K562 (cell line): ENCODE measurements around the gene JUP. TPM values are rescaled to one million over a fixed set of nuclear protein-coding genes. Genes with fewer than 3 reads are reported as not detected.
A peak's percentile ranks its signal among the peaks of the same experiment; 100 is the strongest.

ENCODE experiments used
- CBFA2T2 ChIP-seq: fragments of 450-650 bp; conservative IDR thresholded peaks from 2 replicates; pipeline ENCODE4 v1.6.1; 2017; ENCODE audit warnings: mild to moderate bottlenecking
- COPS2 ChIP-seq: fragments of 450-650 bp; conservative IDR thresholded peaks from 2 replicates; pipeline ENCODE4 v1.6.1; 2016; ENCODE audit warnings: mild to moderate bottlenecking, moderate library complexity
- FOSL1 ChIP-seq: fragments of 200-800 bp; sonication (Bioruptor generic); conservative IDR thresholded peaks from 2 replicates; pipeline ENCODE4 v1.6.1; 2016; ENCODE audit warnings: missing genetic modification characterization, missing compliant biosample characterization
- KLF13 ChIP-seq: fragments of 450-650 bp; IDR thresholded peaks from 2 replicates; pipeline ENCODE4 v1.6.1; 2016; ENCODE audit warnings: missing genetic modification characterization, low read depth, mild to moderate bottlenecking, missing compliant biosample characterization, moderate library complexity, borderline replicate concordance
- POU5F1 ChIP-seq: fragments of 150-350 bp; IDR thresholded peaks from 2 replicates; pipeline ENCODE4 v1.6.1; 2014; ENCODE audit warnings: borderline replicate concordance, low read length, low read depth, mild to moderate bottlenecking; ENCODE audit not compliant: partially characterized antibody
- TCF3 ChIP-seq: sonication (generic); formaldehyde crosslinking; IDR thresholded peaks from 2 replicates; pipeline ENCODE4 v1.4.0; 2020; ENCODE audit warnings: mild to moderate bottlenecking, missing genetic modification reagents
- TEAD2 ChIP-seq: fragments of 450-650 bp; IDR thresholded peaks from 2 replicates; pipeline ENCODE4 v1.6.1; 2016; ENCODE audit warnings: missing genetic modification characterization, control low read depth, missing compliant biosample characterization
- polyA plus RNA-seq, 8 experiments: library from polyadenylated mRNA; depleted of rRNA in 4 of 8; stranded (reverse) in 5 of 8; unstranded in 3 of 8; fragments of >200 nt; fragmentation: Nextera tagmentation in 2 of 8; fragmentation: Illumina TruSeq in 1 of 8; extraction: Ambion mirVana in 2 of 8; extraction: Trizol in 1 of 8; gene quantifications; 2 replicates each; pipeline versions ENCODE4 v1.2.1 to v1.2.3, GENCODE V29; 2011 to 2014; ENCODE audit warnings: inconsistent platforms in 1 of 8, missing spikeins in 1 of 8
- total RNA-seq, 7 experiments: library from RNA; depleted of rRNA in 6 of 7; stranded (reverse); fragments of >200 nt in 6 of 7; fragmentation: Illumina TruSeq in 2 of 7; extraction: Trizol in 2 of 7; gene quantifications; 2 replicates each; pipeline versions ENCODE4 v1.2.1 to v1.2.3, GENCODE V29; 2011 to 2021; ENCODE audit warnings: low replicate concordance in 1 of 7
- TF ChIP-seq, protein P1 (sequence below): fragments of 450-650 bp; IDR thresholded peaks from 2 replicates; pipeline ENCODE4 v1.6.1; 2016; ENCODE audit warnings: low read depth
- TF ChIP-seq, protein P2 (sequence below): fragments of 450-650 bp; IDR thresholded peaks from 2 replicates; pipeline ENCODE4 v1.6.1; 2018; ENCODE audit warnings: mild to moderate bottlenecking, low read depth; ENCODE audit not compliant: partially characterized antibody
- TF ChIP-seq, protein P3 (sequence below): sonication (generic); formaldehyde crosslinking; IDR thresholded peaks from 2 replicates; pipeline ENCODE4 v1.5.0; 2020; ENCODE audit warnings: missing genetic modification reagents
- TF ChIP-seq, protein P4 (sequence below): fragments of 450-650 bp; IDR thresholded peaks from 2 replicates; pipeline ENCODE4 v1.6.1; 2014; ENCODE audit warnings: low read depth, mild to moderate bottlenecking, moderate library complexity, borderline replicate concordance
- TF ChIP-seq, protein P5 (sequence below): fragments of 200-800 bp; sonication (Bioruptor generic); IDR thresholded peaks from 2 replicates; pipeline ENCODE4 v1.6.1; 2017; ENCODE audit warnings: missing genetic modification characterization, missing compliant biosample characterization

Gene JUP
- total and polyA plus RNA-seq, 9 of the 15 experiments (the other 6 are each of a cell fraction or from before 2014, with no cell fraction given), result 6.4 to 177 (median 31.2) TPM

DNA sequence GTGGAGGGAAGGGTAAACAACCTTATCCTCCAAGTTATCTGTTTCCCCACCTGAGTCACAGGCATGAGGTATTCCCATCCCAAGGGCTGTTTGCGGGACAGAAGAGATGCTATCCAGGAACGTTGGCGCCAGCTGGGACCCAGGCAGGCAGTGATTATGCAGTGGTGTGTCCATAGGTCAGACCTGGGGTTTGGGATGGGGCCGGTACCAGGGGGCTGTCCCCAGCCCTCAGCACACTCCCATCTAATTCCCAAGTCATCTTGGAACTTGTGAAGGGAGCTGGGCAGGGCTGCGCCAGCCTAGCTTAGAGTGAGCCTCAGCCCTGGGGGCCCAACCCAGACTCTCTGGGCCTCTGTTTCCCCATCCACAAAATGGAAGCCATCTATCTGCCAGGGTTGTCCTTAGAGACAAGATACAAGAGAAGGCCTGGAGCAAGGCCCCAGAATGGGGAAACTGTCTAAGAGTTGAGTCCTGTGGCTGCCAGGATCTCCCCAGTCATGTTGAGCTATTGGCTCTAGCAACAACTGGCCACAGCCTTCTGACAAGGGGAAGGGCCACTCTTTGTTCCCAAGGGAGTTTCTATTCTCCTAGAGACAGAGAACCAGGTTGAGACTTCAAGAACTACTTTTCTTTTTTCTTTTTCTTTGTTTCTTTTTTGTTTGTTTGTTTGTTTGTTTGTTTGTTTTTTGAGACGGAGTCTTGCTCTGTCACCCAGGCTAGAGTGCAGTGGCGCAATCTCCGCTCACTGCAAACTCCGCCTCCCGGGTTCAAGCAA, 9.8 kb upstream of the JUP start (continued):
- TF ChIP-seq, protein P1, sequence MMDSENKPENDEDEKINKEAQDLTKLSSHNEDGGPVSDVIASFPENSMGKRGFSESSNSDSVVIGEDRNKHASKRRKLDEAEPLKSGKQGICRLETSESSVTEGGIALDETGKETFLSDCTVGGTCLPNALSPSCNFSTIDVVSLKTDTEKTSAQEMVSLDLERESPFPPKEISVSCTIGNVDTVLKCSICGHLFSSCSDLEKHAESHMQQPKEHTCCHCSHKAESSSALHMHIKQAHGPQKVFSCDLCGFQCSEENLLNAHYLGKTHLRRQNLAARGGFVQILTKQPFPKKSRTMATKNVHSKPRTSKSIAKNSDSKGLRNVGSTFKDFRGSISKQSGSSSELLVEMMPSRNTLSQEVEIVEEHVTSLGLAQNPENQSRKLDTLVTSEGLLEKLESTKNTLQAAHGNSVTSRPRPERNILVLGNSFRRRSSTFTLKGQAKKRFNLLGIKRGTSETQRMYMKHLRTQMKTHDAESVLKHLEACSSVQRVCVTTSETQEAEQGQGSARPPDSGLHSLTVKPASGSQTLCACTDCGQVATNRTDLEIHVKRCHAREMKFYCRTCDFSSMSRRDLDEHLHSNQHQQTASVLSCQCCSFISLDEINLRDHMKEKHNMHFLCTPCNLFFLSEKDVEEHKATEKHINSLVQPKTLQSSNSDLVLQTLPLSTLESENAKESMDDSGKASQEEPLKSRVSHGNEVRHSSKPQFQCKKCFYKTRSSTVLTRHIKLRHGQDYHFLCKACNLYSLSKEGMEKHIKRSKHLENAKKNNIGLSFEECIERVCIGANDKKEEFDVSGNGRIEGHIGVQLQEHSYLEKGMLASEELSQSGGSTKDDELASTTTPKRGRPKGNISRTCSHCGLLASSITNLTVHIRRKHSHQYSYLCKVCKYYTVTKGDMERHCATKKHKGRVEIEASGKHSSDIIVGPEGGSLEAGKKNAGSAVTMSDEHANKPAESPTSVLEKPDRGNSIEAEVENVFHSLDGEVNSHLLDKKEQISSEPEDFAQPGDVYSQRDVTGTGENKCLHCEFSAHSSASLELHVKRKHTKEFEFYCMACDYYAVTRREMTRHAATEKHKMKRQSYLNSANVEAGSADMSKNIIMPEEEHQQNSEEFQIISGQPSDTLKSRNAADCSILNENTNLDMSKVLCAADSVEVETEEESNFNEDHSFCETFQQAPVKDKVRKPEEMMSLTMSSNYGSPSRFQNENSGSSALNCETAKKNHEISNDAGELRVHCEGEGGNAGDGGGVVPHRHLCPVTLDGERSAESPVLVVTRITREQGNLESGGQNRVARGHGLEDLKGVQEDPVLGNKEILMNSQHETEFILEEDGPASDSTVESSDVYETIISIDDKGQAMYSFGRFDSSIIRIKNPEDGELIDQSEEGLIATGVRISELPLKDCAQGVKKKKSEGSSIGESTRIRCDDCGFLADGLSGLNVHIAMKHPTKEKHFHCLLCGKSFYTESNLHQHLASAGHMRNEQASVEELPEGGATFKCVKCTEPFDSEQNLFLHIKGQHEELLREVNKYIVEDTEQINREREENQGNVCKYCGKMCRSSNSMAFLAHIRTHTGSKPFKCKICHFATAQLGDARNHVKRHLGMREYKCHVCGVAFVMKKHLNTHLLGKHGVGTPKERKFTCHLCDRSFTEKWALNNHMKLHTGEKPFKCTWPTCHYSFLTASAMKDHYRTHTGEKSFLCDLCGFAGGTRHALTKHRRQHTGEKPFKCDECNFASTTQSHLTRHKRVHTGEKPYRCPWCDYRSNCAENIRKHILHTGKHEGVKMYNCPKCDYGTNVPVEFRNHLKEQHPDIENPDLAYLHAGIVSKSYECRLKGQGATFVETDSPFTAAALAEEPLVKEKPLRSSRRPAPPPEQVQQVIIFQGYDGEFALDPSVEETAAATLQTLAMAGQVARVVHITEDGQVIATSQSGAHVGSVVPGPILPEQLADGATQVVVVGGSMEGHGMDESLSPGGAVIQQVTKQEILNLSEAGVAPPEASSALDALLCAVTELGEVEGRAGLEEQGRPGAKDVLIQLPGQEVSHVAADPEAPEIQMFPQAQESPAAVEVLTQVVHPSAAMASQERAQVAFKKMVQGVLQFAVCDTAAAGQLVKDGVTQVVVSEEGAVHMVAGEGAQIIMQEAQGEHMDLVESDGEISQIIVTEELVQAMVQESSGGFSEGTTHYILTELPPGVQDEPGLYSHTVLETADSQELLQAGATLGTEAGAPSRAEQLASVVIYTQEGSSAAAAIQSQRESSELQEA, result no peak
- TF ChIP-seq, protein P2, sequence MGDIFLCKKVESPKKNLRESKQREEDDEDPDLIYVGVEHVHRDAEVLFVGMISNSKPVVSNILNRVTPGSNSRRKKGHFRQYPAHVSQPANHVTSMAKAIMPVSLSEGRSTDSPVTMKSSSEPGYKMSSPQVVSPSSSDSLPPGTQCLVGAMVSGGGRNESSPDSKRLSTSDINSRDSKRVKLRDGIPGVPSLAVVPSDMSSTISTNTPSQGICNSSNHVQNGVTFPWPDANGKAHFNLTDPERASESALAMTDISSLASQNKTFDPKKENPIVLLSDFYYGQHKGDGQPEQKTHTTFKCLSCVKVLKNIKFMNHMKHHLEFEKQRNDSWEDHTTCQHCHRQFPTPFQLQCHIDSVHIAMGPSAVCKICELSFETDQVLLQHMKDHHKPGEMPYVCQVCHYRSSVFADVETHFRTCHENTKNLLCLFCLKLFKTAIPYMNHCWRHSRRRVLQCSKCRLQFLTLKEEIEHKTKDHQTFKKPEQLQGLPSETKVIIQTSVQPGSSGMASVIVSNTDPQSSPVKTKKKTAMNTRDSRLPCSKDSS, result no peak
- TF ChIP-seq, protein P3, sequence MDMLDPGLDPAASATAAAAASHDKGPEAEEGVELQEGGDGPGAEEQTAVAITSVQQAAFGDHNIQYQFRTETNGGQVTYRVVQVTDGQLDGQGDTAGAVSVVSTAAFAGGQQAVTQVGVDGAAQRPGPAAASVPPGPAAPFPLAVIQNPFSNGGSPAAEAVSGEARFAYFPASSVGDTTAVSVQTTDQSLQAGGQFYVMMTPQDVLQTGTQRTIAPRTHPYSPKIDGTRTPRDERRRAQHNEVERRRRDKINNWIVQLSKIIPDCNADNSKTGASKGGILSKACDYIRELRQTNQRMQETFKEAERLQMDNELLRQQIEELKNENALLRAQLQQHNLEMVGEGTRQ, result no peak
- 0 out of 2 replicates have a peak, but pooled peaks have one; percentile 18 for TF ChIP-seq CBFA2T2
- TF ChIP-seq, protein P4, sequence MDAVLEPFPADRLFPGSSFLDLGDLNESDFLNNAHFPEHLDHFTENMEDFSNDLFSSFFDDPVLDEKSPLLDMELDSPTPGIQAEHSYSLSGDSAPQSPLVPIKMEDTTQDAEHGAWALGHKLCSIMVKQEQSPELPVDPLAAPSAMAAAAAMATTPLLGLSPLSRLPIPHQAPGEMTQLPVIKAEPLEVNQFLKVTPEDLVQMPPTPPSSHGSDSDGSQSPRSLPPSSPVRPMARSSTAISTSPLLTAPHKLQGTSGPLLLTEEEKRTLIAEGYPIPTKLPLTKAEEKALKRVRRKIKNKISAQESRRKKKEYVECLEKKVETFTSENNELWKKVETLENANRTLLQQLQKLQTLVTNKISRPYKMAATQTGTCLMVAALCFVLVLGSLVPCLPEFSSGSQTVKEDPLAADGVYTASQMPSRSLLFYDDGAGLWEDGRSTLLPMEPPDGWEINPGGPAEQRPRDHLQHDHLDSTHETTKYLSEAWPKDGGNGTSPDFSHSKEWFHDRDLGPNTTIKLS, result no peak
- TF ChIP-seq KLF13 (tag), result no peak
- TF ChIP-seq TEAD2, result no peak
- peak; percentile 17; the same call in 1 of the 2 replicates for TF ChIP-seq TCF3 (CRISPR knock-in tag)
- TF ChIP-seq, protein P5, sequence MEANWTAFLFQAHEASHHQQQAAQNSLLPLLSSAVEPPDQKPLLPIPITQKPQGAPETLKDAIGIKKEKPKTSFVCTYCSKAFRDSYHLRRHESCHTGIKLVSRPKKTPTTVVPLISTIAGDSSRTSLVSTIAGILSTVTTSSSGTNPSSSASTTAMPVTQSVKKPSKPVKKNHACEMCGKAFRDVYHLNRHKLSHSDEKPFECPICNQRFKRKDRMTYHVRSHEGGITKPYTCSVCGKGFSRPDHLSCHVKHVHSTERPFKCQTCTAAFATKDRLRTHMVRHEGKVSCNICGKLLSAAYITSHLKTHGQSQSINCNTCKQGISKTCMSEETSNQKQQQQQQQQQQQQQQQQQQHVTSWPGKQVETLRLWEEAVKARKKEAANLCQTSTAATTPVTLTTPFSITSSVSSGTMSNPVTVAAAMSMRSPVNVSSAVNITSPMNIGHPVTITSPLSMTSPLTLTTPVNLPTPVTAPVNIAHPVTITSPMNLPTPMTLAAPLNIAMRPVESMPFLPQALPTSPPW (CRISPR knock-in tag), result peak; percentile 20; the same call in 1 of the 2 replicates
- TF ChIP-seq POU5F1, result no peak
- TF ChIP-seq COPS2, result no peak
- peak; percentile 71 for TF ChIP-seq FOSL1 (tag)
